MM.1S (cell line): ENCODE results near the gene DDX39B.
"Not testable (repeated sequence)": the region's sequence is repeated elsewhere in the genome, so short reads cannot be mapped to it uniquely, and the experiment has no call there.

ENCODE experiments used
- DNase-seq: peaks from one replicate; pipeline ENCODE4 v3.0.0-alpha.2; 2015
- H2AFZ ChIP-seq: fragments of 300-600 bp; sonication (generic); 2 replicates; pipeline ENCODE4 v1.6.0; 2016; ENCODE audit warnings: antibody characterized with exemption, low read length
- H3F3A ChIP-seq: fragments of 300-600 bp; sonication (generic); 2 replicates; pipeline ENCODE4 v1.6.1; 2016; ENCODE audit warnings: mild to moderate bottlenecking, antibody characterized with exemption, low read length, moderate library complexity, mixed read lengths; ENCODE audit not compliant: insufficient read depth
- H3K27ac ChIP-seq: fragments of 300-600 bp; sonication (generic); 2 replicates; pipeline ENCODE4 v1.5.1; 2016; ENCODE audit warnings: mild to moderate bottlenecking, low read length
- H3K27me3 ChIP-seq: fragments of 300-600 bp; sonication (generic); replicated peaks from 2 replicates; pipeline ENCODE4 v1.6.0; 2016; ENCODE audit warnings: low read length; ENCODE audit not compliant: insufficient read depth
- H3K36me3 ChIP-seq: fragments of 300-600 bp; sonication (generic); replicated peaks from 2 replicates; pipeline ENCODE4 v1.6.1; 2016; ENCODE audit warnings: mild to moderate bottlenecking, low read length, mixed read lengths; ENCODE audit not compliant: insufficient read depth
- H3K4me1 ChIP-seq: fragments of 300-600 bp; sonication (generic); 2 replicates; pipeline ENCODE4 v1.6.1; 2016; ENCODE audit warnings: low read length, mixed read lengths
- H3K4me2 ChIP-seq: fragments of 300-600 bp; sonication (generic); 2 replicates; pipeline ENCODE4 v1.6.0; 2016; ENCODE audit warnings: low read depth, low read length
- H3K4me3 ChIP-seq: fragments of 300-600 bp; sonication (generic); 2 replicates; pipeline ENCODE4 v1.5.1; 2016; ENCODE audit warnings: low read length, mixed read lengths
- H3K79me2 ChIP-seq: fragments of 300-600 bp; sonication (generic); 2 replicates; pipeline ENCODE4 v1.6.1; 2016; ENCODE audit warnings: mixed run types, low read length, mixed read lengths
- H3K9ac ChIP-seq: fragments of 300-600 bp; sonication (generic); 2 replicates; pipeline ENCODE4 v1.6.1; 2016; ENCODE audit warnings: low read length, mixed read lengths
- H3K9me2 ChIP-seq: fragments of 300-600 bp; sonication (generic); replicated peaks from 2 replicates; pipeline ENCODE4 v1.6.1; 2016; ENCODE audit warnings: mild to moderate bottlenecking, low read length, mixed read lengths; ENCODE audit not compliant: insufficient read depth
- H3K9me3 ChIP-seq: fragments of 300-600 bp; sonication (generic); replicated peaks from 2 replicates; pipeline ENCODE4 v1.6.1; 2016; ENCODE audit warnings: mild to moderate bottlenecking, low read length, mixed read lengths; ENCODE audit not compliant: insufficient read depth
- H4K20me1 ChIP-seq: fragments of 300-600 bp; sonication (generic); 2 replicates; pipeline ENCODE4 v1.6.1; 2016; ENCODE audit warnings: mild to moderate bottlenecking, low read length, moderate library complexity, mixed read lengths; ENCODE audit not compliant: insufficient read depth
- CTCF ChIP-seq: fragments of 300-600 bp; sonication (generic); IDR thresholded peaks from 2 replicates; pipeline ENCODE4 v1.5.1; 2016; ENCODE audit warnings: antibody characterized with exemption, low read length, mixed read lengths
- EZH2 ChIP-seq: fragments of 300-600 bp; sonication (generic); optimal IDR thresholded peaks from 2 replicates; pipeline ENCODE3; 2017; ENCODE audit warnings: low read depth, mild to moderate bottlenecking, antibody characterized with exemption, low read length, mixed read lengths
- EZH2phosphoT487 ChIP-seq: fragments of 300-600 bp; sonication (generic); IDR thresholded peaks from 2 replicates; pipeline ENCODE4 v1.6.1; 2018; ENCODE audit warnings: antibody characterized with exemption, low read length

The DDX39B gene

GRCh38 chr6:31496826-31497225, 45.0 kb downstream of the DDX39B start:
- not testable (repeated sequence) for H3K9me3 ChIP-seq, H3K36me3 ChIP-seq, H3K4me1 ChIP-seq, H3K9me2 ChIP-seq, H3K27me3 ChIP-seq, H2AFZ ChIP-seq
- Histone ChIP-seq H3K79me2 (peaks cover 85% of the 10 kb centered on the region), H3K27ac (peak overlapping the region; percentile 39; the same call in 1 of the 2 replicates), H3K4me3 (peak overlapping the region; percentile 51), H3F3A (peaks cover 25% of the 10 kb centered on the region), H4K20me1 (peaks cover 23% of the 10 kb centered on the region), H3K4me2 (peak overlapping the region; percentile 86), H3K9ac (peak overlapping the region; percentile 12; the same call in 1 of the 2 replicates)
- 0 out of 2 replicates have a peak, but pooled peaks have one; percentile 3 for TF ChIP-seq CTCF
- DNase-seq = peak; percentile 23

- Histone ChIP-seq H3K9me2 (no peaks in the 10 kb centered on the region), H3K9ac (peak overlapping the region; percentile 87), H3K4me1 (peaks cover 5% of the 10 kb centered on the region; the same call in 1 of the 2 replicates), H4K20me1 (peaks cover 11% of the 10 kb centered on the region), H3K27me3 (no peaks in the 10 kb centered on the region), H3K4me3 (peak overlapping the region; percentile 67), H3K9me3 (no peaks in the 10 kb centered on the region), H3K4me2 (peak overlapping the region; percentile 86), H3F3A (peaks cover 27% of the 10 kb centered on the region), H3K79me2 (peaks cover 79% of the 10 kb centered on the region), H3K36me3 (no peaks in the 10 kb centered on the region), H2AFZ (no peak overlapping the region), H3K27ac (peak overlapping the region; percentile 76; the same call in 1 of the 2 replicates)
- DNase-seq = no peak
- TF ChIP-seq EZH2 = no peak
- TF ChIP-seq CTCF = no peak
- no peak for TF ChIP-seq EZH2phosphoT487
These were observed 46.2 kb downstream of the DDX39B start for GRCh38 chr6:31495580-31495979.

- peak overlapping the region; percentile 68; the same call in 1 of the 2 replicates for H3K4me2 ChIP-seq
- 0 out of 2 replicates have a peak, but pooled peaks cover 8% of the 10 kb centered on the region for H4K20me1 ChIP-seq
- H3K36me3 ChIP-seq = no peaks in the 10 kb centered on the region
- peak; percentile 80 for DNase-seq
- H3K9me3 ChIP-seq = no peaks in the 10 kb centered on the region
- peak overlapping the region; percentile 67 for H3K4me3 ChIP-seq
- H3K27ac ChIP-seq = peak overlapping the region; percentile 76; the same call in 1 of the 2 replicates
- H3F3A ChIP-seq = peaks cover 27% of the 10 kb centered on the region; the same call in 1 of the 2 replicates
- peaks cover 65% of the 10 kb centered on the region for H3K79me2 ChIP-seq
- H3K4me1 ChIP-seq = peaks cover 5% of the 10 kb centered on the region; the same call in 1 of the 2 replicates
- peak overlapping the region; percentile 82 for H2AFZ ChIP-seq
- H3K9me2 ChIP-seq = no peaks in the 10 kb centered on the region
- peak overlapping the region; percentile 87 for H3K9ac ChIP-seq
- no peak for TF ChIP-seq EZH2phosphoT487
- TF ChIP-seq EZH2 = no peak
- peak; percentile 69 for TF ChIP-seq CTCF
- H3K27me3 ChIP-seq = no peaks in the 10 kb centered on the region
These were observed 47.7 kb downstream of the DDX39B start for GRCh38 chr6:31493875-31494694.

GRCh38 chr6:31493550-31493874, 48.3 kb downstream of the DDX39B start:
- H3K79me2 ChIP-seq = peaks cover 59% of the 10 kb centered on the region
- H3K27ac ChIP-seq = not testable (repeated sequence)

More at GRCh38 chr6:31493550-31493874, 48.3 kb downstream of the DDX39B start:
- H3F3A ChIP-seq = peaks cover 27% of the 10 kb centered on the region; the same call in 1 of the 2 replicates
- H3K9me3 ChIP-seq, H3K9me2 ChIP-seq, DNase-seq, H3K27me3 ChIP-seq, H4K20me1 ChIP-seq, H3K4me1 ChIP-seq, H3K36me3 ChIP-seq: not testable (repeated sequence)
- peak overlapping the region; percentile 87; the same call in 1 of the 2 replicates for H3K9ac ChIP-seq
- peak overlapping the region; percentile 67 for H3K4me3 ChIP-seq
- H2AFZ ChIP-seq = peak overlapping the region; percentile 82
- H3K4me2 ChIP-seq = peak overlapping the region; percentile 68; the same call in 1 of the 2 replicates
